Measurements from ENCODE around the gene TUBA1C.
A peak's percentile ranks its signal among the peaks of the same experiment; 100 is the strongest.

Gene TUBA1C

DNA sequence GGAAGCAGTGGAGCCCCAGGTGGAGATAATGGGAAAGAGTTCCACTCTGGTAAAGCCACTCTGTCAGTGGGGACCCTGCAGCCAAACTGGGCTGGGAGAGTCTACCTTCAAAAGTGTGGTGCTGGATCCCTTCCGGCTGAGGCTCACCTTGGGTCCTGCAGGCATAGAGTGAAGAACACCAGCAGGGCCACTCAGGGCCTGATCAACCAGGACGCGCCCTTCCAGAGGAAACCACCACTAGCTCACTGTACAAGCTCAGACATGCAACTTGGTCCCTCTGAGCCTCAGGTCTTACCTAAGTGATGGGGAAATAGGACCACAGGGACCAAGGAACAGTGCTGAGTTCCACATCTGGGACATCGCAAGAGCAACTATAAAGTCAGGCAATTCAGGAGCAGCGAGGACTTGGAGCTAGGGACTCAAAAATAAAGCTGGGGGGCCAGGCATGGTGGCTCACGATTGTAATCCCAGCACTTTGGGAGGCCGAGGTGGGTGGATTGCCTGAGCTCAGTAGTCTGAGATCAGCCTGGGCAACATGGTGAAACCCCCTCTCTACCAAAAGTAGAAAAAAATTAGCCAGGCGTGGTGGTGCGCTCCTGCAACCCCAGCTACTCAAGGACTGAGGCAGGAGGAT, 24.2 kb downstream of the TUBA1C start (continued):
- TF ChIP-seq, protein P1, sequence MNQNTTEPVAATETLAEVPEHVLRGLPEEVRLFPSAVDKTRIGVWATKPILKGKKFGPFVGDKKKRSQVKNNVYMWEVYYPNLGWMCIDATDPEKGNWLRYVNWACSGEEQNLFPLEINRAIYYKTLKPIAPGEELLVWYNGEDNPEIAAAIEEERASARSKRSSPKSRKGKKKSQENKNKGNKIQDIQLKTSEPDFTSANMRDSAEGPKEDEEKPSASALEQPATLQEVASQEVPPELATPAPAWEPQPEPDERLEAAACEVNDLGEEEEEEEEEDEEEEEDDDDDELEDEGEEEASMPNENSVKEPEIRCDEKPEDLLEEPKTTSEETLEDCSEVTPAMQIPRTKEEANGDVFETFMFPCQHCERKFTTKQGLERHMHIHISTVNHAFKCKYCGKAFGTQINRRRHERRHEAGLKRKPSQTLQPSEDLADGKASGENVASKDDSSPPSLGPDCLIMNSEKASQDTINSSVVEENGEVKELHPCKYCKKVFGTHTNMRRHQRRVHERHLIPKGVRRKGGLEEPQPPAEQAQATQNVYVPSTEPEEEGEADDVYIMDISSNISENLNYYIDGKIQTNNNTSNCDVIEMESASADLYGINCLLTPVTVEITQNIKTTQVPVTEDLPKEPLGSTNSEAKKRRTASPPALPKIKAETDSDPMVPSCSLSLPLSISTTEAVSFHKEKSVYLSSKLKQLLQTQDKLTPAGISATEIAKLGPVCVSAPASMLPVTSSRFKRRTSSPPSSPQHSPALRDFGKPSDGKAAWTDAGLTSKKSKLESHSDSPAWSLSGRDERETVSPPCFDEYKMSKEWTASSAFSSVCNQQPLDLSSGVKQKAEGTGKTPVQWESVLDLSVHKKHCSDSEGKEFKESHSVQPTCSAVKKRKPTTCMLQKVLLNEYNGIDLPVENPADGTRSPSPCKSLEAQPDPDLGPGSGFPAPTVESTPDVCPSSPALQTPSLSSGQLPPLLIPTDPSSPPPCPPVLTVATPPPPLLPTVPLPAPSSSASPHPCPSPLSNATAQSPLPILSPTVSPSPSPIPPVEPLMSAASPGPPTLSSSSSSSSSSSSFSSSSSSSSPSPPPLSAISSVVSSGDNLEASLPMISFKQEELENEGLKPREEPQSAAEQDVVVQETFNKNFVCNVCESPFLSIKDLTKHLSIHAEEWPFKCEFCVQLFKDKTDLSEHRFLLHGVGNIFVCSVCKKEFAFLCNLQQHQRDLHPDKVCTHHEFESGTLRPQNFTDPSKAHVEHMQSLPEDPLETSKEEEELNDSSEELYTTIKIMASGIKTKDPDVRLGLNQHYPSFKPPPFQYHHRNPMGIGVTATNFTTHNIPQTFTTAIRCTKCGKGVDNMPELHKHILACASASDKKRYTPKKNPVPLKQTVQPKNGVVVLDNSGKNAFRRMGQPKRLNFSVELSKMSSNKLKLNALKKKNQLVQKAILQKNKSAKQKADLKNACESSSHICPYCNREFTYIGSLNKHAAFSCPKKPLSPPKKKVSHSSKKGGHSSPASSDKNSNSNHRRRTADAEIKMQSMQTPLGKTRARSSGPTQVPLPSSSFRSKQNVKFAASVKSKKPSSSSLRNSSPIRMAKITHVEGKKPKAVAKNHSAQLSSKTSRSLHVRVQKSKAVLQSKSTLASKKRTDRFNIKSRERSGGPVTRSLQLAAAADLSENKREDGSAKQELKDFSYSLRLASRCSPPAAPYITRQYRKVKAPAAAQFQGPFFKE (tag by site-specific recombination; IDR thresholded peaks at IDR 0.05; ENCODE audit: borderline replicate concordance) = no peak
- TF ChIP-seq IKZF3 (tag by site-specific recombination; IDR thresholded peaks at IDR 0.05) (peak; percentile 5; the same call in 1 of the 2 replicates), ZNF610 (tag by site-specific recombination; IDR thresholded peaks at IDR 0.05; ENCODE audit: borderline replicate concordance) (no peak), REST (tag by site-specific recombination; IDR thresholded peaks at IDR 0.05) (no peak), ZNF133 (tag by site-specific recombination; IDR thresholded peaks at IDR 0.05) (no peak), EGR2 (tag by site-specific recombination; IDR thresholded peaks at IDR 0.05; ENCODE audit: low read depth) (no peak)

GRCh38 chr12:49292729-49293055, 27.8 kb downstream of the TUBA1C start:
- Histone ChIP-seq H3K4me1 (ENCODE audit: control insufficient read depth, insufficient read depth, low read length) (peaks cover 8% of the 10 kb centered on the region), H3K9me3 (ENCODE audit: control insufficient read depth, insufficient read depth, low read depth, low read length) (no peaks in the 10 kb centered on the region), H3K27ac (ENCODE audit: extremely low read depth, low read depth, low read length) (no peak overlapping the region), H3K36me3 (ENCODE audit: control insufficient read depth in 2 of 2, insufficient read depth in 1 of 2, low read length in 2 of 2) (peaks cover 0 to 9% of the 10 kb centered on the region in 2 experiments; a peak in 1 of 3 replicates), H3K4me3 (ENCODE audit: low read depth, low read length) (no peak overlapping the region)
- ChIA-PET POLR2A (interaction anchor here (0.5 to 7.6 kb wide), 11 partner anchors 10 to 459 kb away, joined by 3 to 94 read pairs (median 4); partner anchors contain the start of genes DNAJC22, SPATS2 and TROAP), CTCF (interaction anchor here (0.6 to 10.2 kb wide), 12 partner anchors 7 to 486 kb away, joined by 3 to 208 read pairs (median 5); partner anchors contain the start of genes C1QL4, DNAJC22 and TROAP)
- no peak for TF ChIP-seq ZNF16 (tag by site-specific recombination; IDR thresholded peaks at IDR 0.05; ENCODE audit: low read depth)
- peak; percentile 47; the same call in 1 of the 2 replicates for TF ChIP-seq ZNF600 (tag by site-specific recombination; IDR thresholded peaks at IDR 0.05)
- TF ChIP-seq ZBTB17 (tag by site-specific recombination; IDR thresholded peaks at IDR 0.05) = peak; percentile 97; the same call in 1 of the 2 replicates
- no peak for TF ChIP-seq KLF10 (tag by site-specific recombination; IDR thresholded peaks at IDR 0.05)

GRCh38 chr12:49293056-49293956, 28.4 kb downstream of the TUBA1C start:
- Histone ChIP-seq H3K9me3 (ENCODE audit: control insufficient read depth, insufficient read depth, low read depth, low read length) (no peaks in the 10 kb centered on the region), H3K36me3 (ENCODE audit: control insufficient read depth in 2 of 2, insufficient read depth in 1 of 2, low read length in 2 of 2) (peaks cover 0 to 9% of the 10 kb centered on the region in 2 experiments; a peak in 1 of 3 replicates), H3K4me1 (ENCODE audit: control insufficient read depth, insufficient read depth, low read length) (peaks cover 8% of the 10 kb centered on the region), H3K27ac (ENCODE audit: extremely low read depth, low read depth, low read length) (no peak overlapping the region; the same call in 1 of the 2 replicates), H3K4me3 (ENCODE audit: low read depth, low read length) (no peak overlapping the region)
- CTCF ChIA-PET = interaction anchor here (0.6 to 10.2 kb wide), 15 partner anchors 8 to 485 kb away, joined by 3 to 208 read pairs (median 8); partner anchors contain the start of genes C1QL4, DNAJC22 and TROAP
- POLR2A ChIA-PET = interaction anchor here (0.5 to 7.6 kb wide), 14 partner anchors 11 to 448 kb away, joined by 3 to 94 read pairs (median 4); partner anchors contain the start of genes DNAJC22, SPATS2, TMBIM6 and TROAP
- no peak for TF ChIP-seq ZNF830 (tag by site-specific recombination; IDR thresholded peaks at IDR 0.05; ENCODE audit: low read depth)
- TF ChIP-seq MEIS1 (CRISPR knock-in tag; IDR thresholded peaks at IDR 0.05; ENCODE audit: borderline replicate concordance) = no peak
- TF ChIP-seq IKZF3 (tag by site-specific recombination; IDR thresholded peaks at IDR 0.05) = 0 out of 2 replicates have a peak, but pooled peaks have one; percentile 43
- TF ChIP-seq, protein P2, sequence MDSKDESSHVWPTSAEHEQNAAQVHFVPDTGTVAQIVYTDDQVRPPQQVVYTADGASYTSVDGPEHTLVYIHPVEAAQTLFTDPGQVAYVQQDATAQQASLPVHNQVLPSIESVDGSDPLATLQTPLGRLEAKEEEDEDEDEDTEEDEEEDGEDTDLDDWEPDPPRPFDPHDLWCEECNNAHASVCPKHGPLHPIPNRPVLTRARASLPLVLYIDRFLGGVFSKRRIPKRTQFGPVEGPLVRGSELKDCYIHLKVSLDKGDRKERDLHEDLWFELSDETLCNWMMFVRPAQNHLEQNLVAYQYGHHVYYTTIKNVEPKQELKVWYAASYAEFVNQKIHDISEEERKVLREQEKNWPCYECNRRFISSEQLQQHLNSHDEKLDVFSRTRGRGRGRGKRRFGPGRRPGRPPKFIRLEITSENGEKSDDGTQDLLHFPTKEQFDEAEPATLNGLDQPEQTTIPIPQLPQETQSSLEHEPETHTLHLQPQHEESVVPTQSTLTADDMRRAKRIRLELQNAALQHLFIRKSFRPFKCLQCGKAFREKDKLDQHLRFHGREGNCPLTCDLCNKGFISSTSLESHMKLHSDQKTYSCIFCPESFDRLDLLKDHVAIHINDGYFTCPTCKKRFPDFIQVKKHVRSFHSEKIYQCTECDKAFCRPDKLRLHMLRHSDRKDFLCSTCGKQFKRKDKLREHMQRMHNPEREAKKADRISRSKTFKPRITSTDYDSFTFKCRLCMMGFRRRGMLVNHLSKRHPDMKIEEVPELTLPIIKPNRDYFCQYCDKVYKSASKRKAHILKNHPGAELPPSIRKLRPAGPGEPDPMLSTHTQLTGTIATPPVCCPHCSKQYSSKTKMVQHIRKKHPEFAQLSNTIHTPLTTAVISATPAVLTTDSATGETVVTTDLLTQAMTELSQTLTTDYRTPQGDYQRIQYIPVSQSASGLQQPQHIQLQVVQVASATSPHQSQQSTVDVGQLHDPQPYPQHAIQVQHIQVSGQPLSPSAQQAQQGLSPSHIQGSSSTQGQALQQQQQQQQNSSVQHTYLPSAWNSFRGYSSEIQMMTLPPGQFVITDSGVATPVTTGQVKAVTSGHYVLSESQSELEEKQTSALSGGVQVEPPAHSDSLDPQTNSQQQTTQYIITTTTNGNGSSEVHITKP (tag by site-specific recombination; IDR thresholded peaks at IDR 0.05) = peak; percentile 86
- TF ChIP-seq ZNF548 (tag by site-specific recombination; IDR thresholded peaks at IDR 0.05) = no peak
